Thymus (tissue), 11 donors: ENCODE measurements around the gene MLPH. TPM values are rescaled to one million over a fixed set of nuclear protein-coding genes. Genes with fewer than 3 reads are reported as not detected.
A peak's percentile ranks its signal among the peaks of the same experiment; 100 is the strongest.

Source experiments
- DNase-seq, 9 donors: peaks; one replicate each; pipeline ENCODE4 v3.0.0-alpha.2; 2013; ENCODE audit warnings: low spot score in 9 of 9, low read depth in 6 of 9, missing footprints in 1 of 9
- H3K27ac ChIP-seq, 2 donors: one replicate each; pipeline ENCODE4 v1.5.1; 2013; ENCODE audit warnings: control low read depth in 1 of 2, low read depth in 1 of 2, low read length in 1 of 2, mild to moderate bottlenecking in 1 of 2, moderate library complexity in 1 of 2
- H3K27me3 ChIP-seq, 2 donors: one replicate each; pipeline ENCODE4 v1.5.1; 2013; ENCODE audit warnings: low read length in 1 of 2; ENCODE audit not compliant: control insufficient read depth in 2 of 2, insufficient read depth in 1 of 2
- H3K36me3 ChIP-seq, 2 donors: one replicate each; pipeline ENCODE4 v1.5.1; 2013; ENCODE audit warnings: low read length in 1 of 2, mild to moderate bottlenecking in 1 of 2, moderate library complexity in 1 of 2; ENCODE audit not compliant: control insufficient read depth in 2 of 2, insufficient read depth in 2 of 2
- H3K4me1 ChIP-seq, 2 donors: one replicate each; pipeline ENCODE4 v1.5.1; 2013; ENCODE audit warnings: low read length in 2 of 2; ENCODE audit not compliant: control insufficient read depth in 2 of 2, insufficient read depth in 2 of 2
- H3K4me3 ChIP-seq, 2 donors: one replicate each; pipeline ENCODE4 v1.5.1; 2013; ENCODE audit warnings: low read length in 2 of 2, control low read depth in 1 of 2, mild to moderate bottlenecking in 1 of 2
- H3K9me3 ChIP-seq, 2 donors: one replicate each; pipeline ENCODE4 v1.5.1; 2013; ENCODE audit warnings: low read length in 1 of 2, mild to moderate bottlenecking in 1 of 2; ENCODE audit not compliant: control insufficient read depth in 2 of 2, insufficient read depth in 1 of 2
- WGBS: extraction: QIAGEN DNeasy Blood & Tissue Kit; methylation state at CpG from one replicate; pipeline ENCODE4 v1.1.7; 2013; 5-methylcytosine and 5-hydroxymethylcytosine counted together
- polyA plus RNA-seq: library from polyadenylated mRNA; stranded (reverse); fragments of 200-250 nt; gene quantifications from one replicate; pipeline ENCODE4 v1.2.3, GENCODE V29; 2013
- total RNA-seq: library from RNA; stranded (reverse); fragments of 120-200 nt; gene quantifications from one replicate; pipeline ENCODE4 v1.2.4, GENCODE V29; 2013
- donor health status: healthy.

MLPH gene
- total and polyA plus RNA-seq, 2 donors = 0.24 to 2.4 TPM

GRCh38 chr2:237574894-237575868, 88.1 kb downstream of the MLPH start:
- Histone ChIP-seq H3K27me3 (peaks cover 0 to 6% of the 10 kb centered on the region in 2 donors), H3K36me3 (no peaks in the 10 kb centered on the region), H3K27ac (no peak overlapping the region), H3K4me1 (peaks cover 0 to 4% of the 10 kb centered on the region in 2 donors), H3K4me3 (no peak overlapping the region), H3K9me3 (no peaks in the 10 kb centered on the region)
- no peak for DNase-seq
- 89% methylated on average over 25 of the region's 25 CpGs for WGBS

DNA sequence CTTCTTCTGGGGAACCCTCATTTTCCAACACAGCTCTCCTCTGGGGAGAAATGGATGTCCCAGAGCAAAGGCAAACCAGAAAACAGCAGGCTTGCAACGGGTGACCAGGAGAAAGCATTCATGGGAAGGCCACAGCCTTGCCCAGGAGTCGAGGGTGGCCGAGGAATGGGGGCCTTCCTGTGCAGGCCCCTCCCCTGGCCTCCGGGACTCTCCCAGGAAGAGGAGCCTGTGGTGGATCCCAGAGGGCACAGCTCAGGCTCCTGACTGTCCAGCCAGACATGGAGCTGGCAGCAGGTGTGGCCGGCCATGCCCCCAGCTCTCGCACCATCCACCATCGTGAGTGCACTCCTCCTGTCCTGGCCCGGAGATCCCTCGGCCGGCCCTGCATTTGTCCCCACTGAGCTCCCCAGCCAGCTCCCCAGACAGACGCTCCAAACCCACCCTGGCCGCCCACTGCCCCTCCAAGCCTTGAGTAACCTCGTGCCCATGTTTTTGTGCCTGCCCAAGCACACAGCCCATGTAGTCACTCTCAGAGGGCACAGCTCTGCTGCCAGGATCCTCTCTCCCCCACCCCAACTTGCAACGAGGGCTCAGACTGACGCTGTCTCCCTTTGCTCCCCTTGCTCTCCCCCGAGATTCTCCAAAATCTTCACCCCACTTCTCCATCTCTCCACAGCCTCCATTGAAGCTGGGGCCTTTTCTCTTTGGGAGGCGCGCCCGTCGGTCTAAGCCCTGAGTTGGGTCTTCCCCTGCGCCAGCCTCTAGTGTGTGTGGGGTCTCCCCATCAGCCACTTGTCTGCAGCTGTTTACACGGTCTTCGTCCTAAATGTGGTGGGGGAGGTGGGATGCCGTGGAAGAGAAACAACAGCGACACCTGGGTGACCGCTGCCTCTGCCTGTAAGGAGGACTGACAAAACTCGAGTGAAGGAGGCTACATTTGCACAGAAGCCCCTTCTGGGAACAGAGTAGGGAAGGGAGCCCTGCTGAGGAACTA, 89.1 kb downstream of the MLPH start:
- WGBS = 94% methylated on average over 27 of the region's 27 CpGs
- DNase-seq = no peak

DNA sequence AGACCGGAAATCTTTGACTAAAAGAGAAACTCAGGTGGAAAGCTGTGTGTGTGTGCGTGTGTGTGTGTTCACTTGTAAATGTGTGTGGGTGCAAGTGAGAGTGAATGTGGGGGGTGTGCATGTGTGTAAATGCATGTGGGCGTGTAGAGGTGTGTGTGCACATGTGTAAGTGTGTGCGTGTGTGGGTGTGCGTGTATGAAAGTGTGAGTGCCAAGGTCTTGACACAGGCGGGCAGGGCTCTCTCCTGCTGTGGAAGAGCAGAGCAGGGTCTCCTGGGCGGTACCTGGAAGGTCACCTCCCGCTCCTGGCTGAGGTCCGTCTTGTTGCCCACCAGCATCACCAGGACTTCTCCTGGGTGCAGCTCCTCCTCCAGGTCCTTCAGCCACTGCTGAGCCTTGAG, 89.9 kb downstream of the MLPH start:
- Histone ChIP-seq H3K36me3 (no peaks in the 10 kb centered on the region), H3K27me3 (no peaks in the 10 kb centered on the region), H3K9me3 (no peaks in the 10 kb centered on the region), H3K4me3 (no peak overlapping the region), H3K4me1 (peaks cover 0 to 6% of the 10 kb centered on the region in 2 donors), H3K27ac (no peak overlapping the region)
- 91% methylated on average over 9 of the region's 9 CpGs for WGBS
- DNase-seq = no peak

More for the DNA sequence above, 89.1 kb downstream of the MLPH start:
- peaks cover 0 to 4% of the 10 kb centered on the region in 2 donors for H3K4me1 ChIP-seq
- H3K27ac ChIP-seq = no peak overlapping the region
- peaks cover 0 to 2% of the 10 kb centered on the region in 2 donors for H3K27me3 ChIP-seq
- H3K9me3 ChIP-seq = no peaks in the 10 kb centered on the region
- no peak overlapping the region for H3K4me3 ChIP-seq
- H3K36me3 ChIP-seq = no peaks in the 10 kb centered on the region

DNA sequence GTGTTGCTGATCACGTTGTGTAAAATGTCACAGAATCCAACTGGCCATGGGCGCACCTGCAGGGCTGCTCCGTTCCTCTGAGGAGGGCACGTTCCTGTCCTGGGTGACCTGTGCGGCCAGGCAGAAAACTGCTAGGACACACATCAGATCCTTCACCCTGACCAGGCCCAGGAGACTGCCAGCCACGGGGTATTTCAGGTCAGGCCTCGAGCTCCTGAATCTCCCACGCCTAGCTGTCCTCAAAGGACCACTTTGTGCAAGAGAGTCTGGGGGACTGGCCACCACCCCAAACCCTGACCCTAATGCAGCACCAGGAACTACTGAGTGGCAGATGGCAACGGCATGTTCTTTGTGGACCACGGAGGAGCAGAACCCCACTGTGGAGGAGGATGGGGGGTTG, 90.4 kb downstream of the MLPH start:
- Histone ChIP-seq H3K36me3 (no peaks in the 10 kb centered on the region), H3K9me3 (no peaks in the 10 kb centered on the region), H3K4me3 (no peak overlapping the region), H3K4me1 (peaks cover 0 to 4% of the 10 kb centered on the region in 2 donors), H3K27ac (no peak overlapping the region), H3K27me3 (no peaks in the 10 kb centered on the region)
- DNase-seq = no peak
- 96% methylated on average over 10 of the region's 10 CpGs for WGBS

- Histone ChIP-seq H3K4me1 (peaks cover 0 to 4% of the 10 kb centered on the region in 2 donors), H3K4me3 (no peak overlapping the region), H3K9me3 (no peaks in the 10 kb centered on the region), H3K27ac (no peak overlapping the region), H3K36me3 (no peaks in the 10 kb centered on the region), H3K27me3 (no peaks in the 10 kb centered on the region)
- 95% methylated on average over 26 of the region's 26 CpGs for WGBS
- DNase-seq = no peak
Measured at GRCh38 chr2:237577956-237578870, 91.2 kb downstream of the MLPH start.

DNA sequence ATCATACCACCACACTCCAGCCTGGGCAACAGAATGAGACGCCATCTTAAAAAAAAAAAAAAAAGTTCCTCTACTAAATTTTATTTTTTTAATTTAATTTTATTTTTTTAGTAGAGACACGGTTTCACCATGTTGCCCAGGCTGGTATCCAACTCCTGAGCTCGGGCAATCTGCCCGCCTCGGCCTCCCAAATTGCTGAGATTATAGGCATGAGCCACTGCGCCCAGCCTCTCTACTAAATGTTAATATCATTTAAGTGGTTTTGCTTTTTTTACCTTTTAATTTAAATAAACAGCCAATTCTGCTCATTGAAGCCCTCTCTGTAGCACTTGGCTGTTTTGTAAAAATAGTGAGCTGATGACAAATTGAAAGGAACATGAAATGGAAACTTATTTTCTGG, 94.3 kb downstream of the MLPH start:
- 94% methylated on average over 6 of the region's 6 CpGs for WGBS
- H3K4me1 ChIP-seq = peaks cover 0 to 4% of the 10 kb centered on the region in 2 donors
- H3K9me3 ChIP-seq = no peaks in the 10 kb centered on the region
- H3K36me3 ChIP-seq = no peaks in the 10 kb centered on the region
- no peaks in the 10 kb centered on the region for H3K27me3 ChIP-seq
- H3K27ac ChIP-seq = no peak overlapping the region
- DNase-seq = no peak
- H3K4me3 ChIP-seq = no peak overlapping the region

DNA sequence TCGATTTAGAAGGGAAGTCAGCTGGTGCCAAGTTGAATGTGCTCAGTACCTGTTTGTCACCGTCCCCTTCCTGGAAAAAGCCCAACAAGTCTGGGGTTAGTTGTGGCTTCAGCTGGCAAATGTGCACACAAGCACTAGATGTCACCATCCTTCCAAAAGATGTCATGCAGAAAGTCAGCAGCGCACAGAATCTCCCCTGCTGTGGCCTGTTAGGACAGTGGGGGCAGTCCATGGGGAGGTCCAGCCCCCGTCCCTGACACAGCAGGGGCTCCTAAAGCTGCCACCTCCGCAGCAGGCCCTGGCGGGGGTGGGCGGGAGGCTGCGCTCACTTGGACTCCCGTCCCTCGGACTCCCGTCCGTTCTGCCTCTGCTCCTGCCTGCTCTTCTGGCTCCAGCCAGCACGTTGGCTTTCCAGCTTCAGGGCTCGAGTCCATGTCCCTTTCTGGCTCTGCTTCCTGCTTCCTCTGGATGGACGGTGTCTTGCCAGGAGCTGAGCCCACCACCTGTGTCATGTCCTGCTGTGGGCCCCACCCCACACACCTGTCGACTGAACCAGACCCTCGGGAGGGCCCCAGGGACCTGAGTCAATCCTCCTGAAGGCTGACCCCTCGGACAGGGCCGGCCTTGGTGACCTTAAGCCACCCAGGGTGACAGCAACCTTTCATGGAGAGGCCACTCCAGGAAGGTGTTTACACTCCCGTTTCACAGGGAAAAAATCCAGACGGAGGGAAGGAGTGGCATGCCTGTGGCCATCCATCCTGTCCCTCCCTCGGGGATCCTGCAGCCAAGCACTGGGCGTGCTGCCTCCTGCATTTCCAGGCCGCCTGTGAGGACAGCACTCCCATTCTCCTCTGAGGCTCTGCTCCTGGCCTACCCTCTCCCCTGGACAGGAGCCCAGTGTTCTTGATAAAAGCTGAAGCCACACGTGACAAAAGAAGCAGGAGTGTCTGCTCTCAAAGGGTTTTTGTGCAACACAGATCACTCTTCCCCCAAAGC, 95.0 kb downstream of the MLPH start:
- WGBS = 74% methylated on average over 25 of the region's 25 CpGs
- Histone ChIP-seq H3K36me3 (no peaks in the 10 kb centered on the region), H3K27me3 (no peaks in the 10 kb centered on the region), H3K27ac (no peak overlapping the region), H3K4me1 (peaks cover 0 to 4% of the 10 kb centered on the region in 2 donors), H3K9me3 (no peaks in the 10 kb centered on the region), H3K4me3 (no peak overlapping the region)
- DNase-seq = peak in 5 of 9 donors; percentile 18 to 56 (median 32)
